GM23338 (cell line): ENCODE data around the gene RASA3. TPM values are rescaled to one million over a fixed set of nuclear protein-coding genes. Genes with fewer than 3 reads are reported as not detected.

Source experiments
- ATAC-seq: fragments of 200-7000 bp; cut with Tn5 transposase; 3 replicates; pipeline ENCODE4 v1.9.1; 2020
- DNase-seq: peaks from one replicate; pipeline ENCODE4 v3.0.0-alpha.2; 2015; ENCODE audit warnings: low spot score
- H2AFZ ChIP-seq: fragments of 200-600 bp; sonication (generic); 2 replicates; pipeline ENCODE4 v1.8.0; 2016; ENCODE audit warnings: antibody characterized with exemption, mild to moderate bottlenecking, moderate library complexity
- H3F3A ChIP-seq: fragments of 200-600 bp; sonication (generic); replicated peaks from 2 replicates; pipeline ENCODE4 v1.8.0; 2017; ENCODE audit warnings: antibody characterized with exemption, mixed run types, low read depth
- H3K27ac ChIP-seq: fragments of 200-600 bp; sonication (generic); 2 replicates; pipeline ENCODE4 v1.6.1; 2016; ENCODE audit warnings: low read depth
- H3K27me3 ChIP-seq: fragments of 200-600 bp; sonication (generic); 2 replicates; pipeline ENCODE4 v1.8.0; 2016; ENCODE audit warnings: mild to moderate bottlenecking, mixed run types, moderate library complexity; ENCODE audit not compliant: insufficient read depth
- H3K36me3 ChIP-seq: fragments of 200-600 bp; sonication (generic); 2 replicates; pipeline ENCODE4 v1.8.0; 2016; ENCODE audit warnings: mild to moderate bottlenecking; ENCODE audit not compliant: insufficient read depth
- H3K4me1 ChIP-seq: fragments of 200-600 bp; sonication (generic); 2 replicates; pipeline ENCODE4 v1.8.0; 2016; ENCODE audit warnings: mild to moderate bottlenecking, moderate library complexity; ENCODE audit not compliant: insufficient read depth
- H3K4me2 ChIP-seq: fragments of 200-600 bp; sonication (generic); 2 replicates; pipeline ENCODE4 v1.7.1; 2017; ENCODE audit warnings: mixed run types
- H3K4me3 ChIP-seq: fragments of 200-600 bp; sonication (generic); 2 replicates; pipeline ENCODE4 v1.6.1; 2016; ENCODE audit warnings: mixed run types
- H3K79me2 ChIP-seq: fragments of 200-600 bp; sonication (generic); replicated peaks from 2 replicates; pipeline ENCODE4 v1.8.0; 2017; ENCODE audit warnings: mild to moderate bottlenecking; ENCODE audit not compliant: insufficient read depth
- H3K9me2 ChIP-seq: fragments of 200-600 bp; sonication (generic); 2 replicates; pipeline ENCODE4 v1.8.0; 2017; ENCODE audit not compliant: insufficient read depth
- H4K20me1 ChIP-seq: fragments of 200-600 bp; sonication (generic); replicated peaks from 2 replicates; pipeline ENCODE4 v1.8.0; 2017; ENCODE audit warnings: mild to moderate bottlenecking; ENCODE audit not compliant: insufficient read depth
- H3K27ac Mint-ChIP-seq: 2 replicates; pipeline ENCODE4 v1.8.0; 2020; ENCODE audit warnings: inconsistent platforms, mild to moderate bottlenecking, moderate library complexity, mixed read lengths
- H3K27me3 Mint-ChIP-seq: 3 replicates; pipeline ENCODE4 v1.8.0; 2022; ENCODE audit warnings: low read depth, mild to moderate bottlenecking, moderate library complexity, mixed read lengths, inconsistent platforms; ENCODE audit not compliant: insufficient read depth, poor library complexity
- H3K36me3 Mint-ChIP-seq: 3 replicates; pipeline ENCODE4 v1.8.0; 2021; ENCODE audit warnings: low read depth, mild to moderate bottlenecking, inconsistent platforms, moderate library complexity, mixed read lengths
- H3K4me1 Mint-ChIP-seq: 3 replicates; pipeline ENCODE4 v1.8.0; 2020; ENCODE audit warnings: mild to moderate bottlenecking, inconsistent platforms, mixed read lengths
- H3K4me3 Mint-ChIP-seq: 3 replicates; pipeline ENCODE4 v1.8.0; 2021; ENCODE audit warnings: moderate library complexity, mild to moderate bottlenecking, inconsistent platforms, mixed read lengths
- H3K9me3 Mint-ChIP-seq: 3 replicates; pipeline ENCODE4 v1.8.0; 2020; ENCODE audit warnings: moderate library complexity, mild to moderate bottlenecking, inconsistent platforms, mixed read lengths
- CREB1 ChIP-seq: fragments of 250-450 bp; sonication (Bioruptor Pico); IDR thresholded peaks from 2 replicates; pipeline ENCODE4 v1.5.0; 2020; ENCODE audit warnings: low read depth, mild to moderate bottlenecking, moderate library complexity
- ETS1 ChIP-seq: IDR thresholded peaks from 2 replicates; pipeline ENCODE4 v1.6.1; 2016; ENCODE audit warnings: antibody characterized with exemption
- EZH2 ChIP-seq: fragments of 200-600 bp; sonication (generic); IDR thresholded peaks from one replicate; pipeline ENCODE4 v1.8.0; 2017; ENCODE audit warnings: antibody characterized with exemption, mild to moderate bottlenecking, low read depth; ENCODE audit not compliant: unreplicated experiment
- JUNB ChIP-seq: IDR thresholded peaks from one replicate; pipeline ENCODE4 v1.6.1; 2016; ENCODE audit warnings: antibody characterized with exemption; ENCODE audit not compliant: unreplicated experiment
- NANOG ChIP-seq: IDR thresholded peaks from 2 replicates; pipeline ENCODE4 v1.6.1; 2016; ENCODE audit warnings: antibody characterized with exemption, borderline replicate concordance
- REST ChIP-seq: IDR thresholded peaks from one replicate; pipeline ENCODE4 v1.6.1; 2018; ENCODE audit warnings: antibody characterized with exemption; ENCODE audit not compliant: unreplicated experiment
- STAT1 ChIP-seq: IDR thresholded peaks from one replicate; pipeline ENCODE4 v1.6.1; 2016; ENCODE audit warnings: antibody characterized with exemption; ENCODE audit not compliant: unreplicated experiment
- ZNF114 ChIP-seq: fragments of 250-450 bp; sonication (Bioruptor Pico); IDR thresholded peaks from 2 replicates; pipeline ENCODE4 v1.5.0; 2020; ENCODE audit warnings: mild to moderate bottlenecking, moderate library complexity
- ZNF331 ChIP-seq: fragments of 250-450 bp; sonication (Bioruptor Pico); IDR thresholded peaks from 2 replicates; pipeline ENCODE4 v1.5.0; 2020; ENCODE audit warnings: low read depth, mild to moderate bottlenecking, moderate library complexity
- polyA plus RNA-seq: library from polyadenylated mRNA; unstranded; fragments of >200 nt; fragmentation: Nextera tagmentation; extraction: Ambion mirVana; gene quantifications from 2 replicates; pipeline ENCODE4 v1.2.1, GENCODE V29; 2016
- total RNA-seq: library from RNA; depleted of rRNA; stranded (reverse); fragments of >200 nt; shearing (Covaris generic); gene quantifications from 2 replicates; pipeline ENCODE4 v1.2.3, GENCODE V29; 2014
- TF ChIP-seq, protein P1 (sequence below), 2 experiments: fragments of 200-600 bp in 1 of 2; sonication (generic) in 1 of 2; conservative IDR thresholded peaks; 2 replicates each; pipeline versions ENCODE4 v1.5.1 to v1.6.1; 2016 to 2017; ENCODE audit warnings: antibody characterized with exemption in 2 of 2, low read depth in 2 of 2, mild to moderate bottlenecking in 2 of 2, moderate library complexity in 1 of 2

Gene RASA3
- total and polyA plus RNA-seq, 2 experiments from 2014 or later: 11.2 to 20.7 TPM

- TF ChIP-seq, protein P1, sequence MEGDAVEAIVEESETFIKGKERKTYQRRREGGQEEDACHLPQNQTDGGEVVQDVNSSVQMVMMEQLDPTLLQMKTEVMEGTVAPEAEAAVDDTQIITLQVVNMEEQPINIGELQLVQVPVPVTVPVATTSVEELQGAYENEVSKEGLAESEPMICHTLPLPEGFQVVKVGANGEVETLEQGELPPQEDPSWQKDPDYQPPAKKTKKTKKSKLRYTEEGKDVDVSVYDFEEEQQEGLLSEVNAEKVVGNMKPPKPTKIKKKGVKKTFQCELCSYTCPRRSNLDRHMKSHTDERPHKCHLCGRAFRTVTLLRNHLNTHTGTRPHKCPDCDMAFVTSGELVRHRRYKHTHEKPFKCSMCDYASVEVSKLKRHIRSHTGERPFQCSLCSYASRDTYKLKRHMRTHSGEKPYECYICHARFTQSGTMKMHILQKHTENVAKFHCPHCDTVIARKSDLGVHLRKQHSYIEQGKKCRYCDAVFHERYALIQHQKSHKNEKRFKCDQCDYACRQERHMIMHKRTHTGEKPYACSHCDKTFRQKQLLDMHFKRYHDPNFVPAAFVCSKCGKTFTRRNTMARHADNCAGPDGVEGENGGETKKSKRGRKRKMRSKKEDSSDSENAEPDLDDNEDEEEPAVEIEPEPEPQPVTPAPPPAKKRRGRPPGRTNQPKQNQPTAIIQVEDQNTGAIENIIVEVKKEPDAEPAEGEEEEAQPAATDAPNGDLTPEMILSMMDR (conservative IDR thresholded peaks at IDR 0.05; ENCODE audit: low read depth in 2 of 2): no peak
- TF ChIP-seq NANOG (no peak), ETS1 (no peak), CREB1 (CRISPR knock-in tag) (no peak), EZH2 (no peak)
Observed at GRCh38 chr13:113981194-113981605, 151.2 kb downstream of the RASA3 start (continued).

DNA sequence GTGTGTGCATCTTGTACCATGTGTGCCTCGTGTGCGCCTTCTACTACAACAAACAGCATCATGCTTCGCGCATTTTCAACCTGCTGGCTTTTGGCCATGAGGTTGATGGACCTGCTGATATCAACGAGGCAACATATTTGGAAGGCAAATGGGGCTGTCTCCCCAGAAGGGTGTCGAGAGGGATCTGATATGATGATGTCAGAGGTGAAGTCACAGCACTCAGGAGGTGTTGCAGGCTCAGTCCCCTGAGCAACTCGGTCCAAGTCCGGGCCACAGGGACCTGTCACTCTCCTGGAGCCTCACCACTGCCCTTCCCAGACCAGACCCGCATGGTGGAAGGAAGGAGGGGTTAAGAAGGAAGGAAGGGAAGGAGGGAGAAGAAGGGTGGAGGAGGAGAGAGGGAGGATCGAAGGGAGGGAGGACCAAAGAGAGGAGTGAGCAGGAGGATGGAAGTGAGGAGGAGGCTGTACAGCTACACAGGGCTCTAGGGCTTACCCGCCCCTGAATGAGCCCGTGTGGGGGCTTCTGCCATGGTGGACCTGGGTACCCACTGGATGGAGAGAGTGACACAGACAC, 151.8 kb downstream of the RASA3 start:
- Histone ChIP-seq H3K36me3 (no peaks in the 10 kb centered on the region; the same call in 1 of the 2 replicates), H3F3A (no peaks in the 10 kb centered on the region), H4K20me1 (no peaks in the 10 kb centered on the region), H3K9me2 (no peaks in the 10 kb centered on the region), H3K27ac (no peak overlapping the region), H3K79me2 (no peaks in the 10 kb centered on the region), H2AFZ (no peak overlapping the region), H3K4me3 (no peak overlapping the region), H3K4me2 (no peak overlapping the region), H3K27me3 (no peaks in the 10 kb centered on the region), H3K4me1 (no peaks in the 10 kb centered on the region)
- Mint-ChIP-seq H3K27me3 (no peaks in the 10 kb centered on the region), H3K9me3 (peaks cover 4% of the 10 kb centered on the region; the same call in 1 of the 3 replicates), H3K27ac (no peak overlapping the region; the same call in 1 of the 2 replicates), H3K4me1 (no peaks in the 10 kb centered on the region; the same call in 2 of the 3 replicates), H3K36me3 (peaks cover 30% of the 10 kb centered on the region), H3K4me3 (no peak overlapping the region; the same call in 2 of the 3 replicates)
- DNase-seq (no peak), ATAC-seq (no peak)
- TF ChIP-seq JUNB (no peak), ZNF331 (CRISPR knock-in tag) (no peak), EZH2 (no peak), REST (no peak), CREB1 (CRISPR knock-in tag) (no peak), ETS1 (no peak), ZNF114 (CRISPR knock-in tag) (no peak), STAT1 (no peak), NANOG (no peak)
- TF ChIP-seq, protein P1 (conservative IDR thresholded peaks at IDR 0.05; ENCODE audit: low read depth in 2 of 2): no peak
